ENCODE results near the gene EARS2.
A peak's percentile ranks its signal among the peaks of the same experiment; 100 is the strongest.
"Not testable (repeated sequence)": the region's sequence is repeated elsewhere in the genome, so short reads cannot be mapped to it uniquely, and the experiment has no call there.

EARS2 gene

GRCh38 chr16:23523876-23524385 lies 33.2 kb downstream of the EARS2 start:
- no peak for DNase-seq

- DNase-seq, result no peak
Measured at GRCh38 chr16:23523321-23523720, 33.8 kb downstream of the EARS2 start.

GRCh38 chr16:23521965-23522364 lies 35.2 kb downstream of the EARS2 start:
- no peak for DNase-seq

- no peak for DNase-seq
Measured at GRCh38 chr16:23521037-23521743, 36.0 kb downstream of the EARS2 start.

GRCh38 chr16:23520500-23520899 lies 36.6 kb downstream of the EARS2 start:
- DNase-seq, result no peak

- DNase-seq, result no peak
Measured at GRCh38 chr16:23519282-23519681, 37.9 kb downstream of the EARS2 start.

GRCh38 chr16:23518435-23518891 lies 38.7 kb downstream of the EARS2 start:
- no peak for DNase-seq

- no peak for DNase-seq
Measured at GRCh38 chr16:23516366-23517137, 40.6 kb downstream of the EARS2 start.

- DNase-seq, result no peak
Measured at GRCh38 chr16:23515881-23516280, 41.3 kb downstream of the EARS2 start.

GRCh38 chr16:23514381-23515152 lies 42.6 kb downstream of the EARS2 start:
- no peak for DNase-seq

GRCh38 chr16:23512168-23512695 lies 44.9 kb downstream of the EARS2 start:
- no peak for DNase-seq

- DNase-seq, result no peak
Measured at GRCh38 chr16:23511731-23512130, 45.4 kb downstream of the EARS2 start.

GRCh38 chr16:23510915-23511270 lies 46.3 kb downstream of the EARS2 start:
- not testable (repeated sequence) for DNase-seq

- peak; percentile 13 for DNase-seq
Measured at GRCh38 chr16:23510164-23510914, 46.8 kb downstream of the EARS2 start, which contains the start of gene GGA2. Gene GGA2, minus strand, starts transcription at chr16:23510494. Its CDS starts 83 bp downstream, at chr16:23510411.

- no peak for DNase-seq
Measured at GRCh38 chr16:23509782-23510163, 47.4 kb downstream of the EARS2 start.

- DNase-seq, result no peak
Measured at GRCh38 chr16:23509441-23509754, 47.8 kb downstream of the EARS2 start.

GRCh38 chr16:23508589-23509440 lies 48.3 kb downstream of the EARS2 start:
- DNase-seq, result no peak

- no peak for DNase-seq
Measured at GRCh38 chr16:23506606-23506994, 50.5 kb downstream of the EARS2 start.

- no peak for DNase-seq
Measured at GRCh38 chr16:23505671-23506605, 51.2 kb downstream of the EARS2 start.

GRCh38 chr16:23505180-23505665 lies 51.9 kb downstream of the EARS2 start:
- DNase-seq, result no peak

All from amniotic stem cell (primary cell).